GM19438 (cell line): ENCODE measurements around the gene HOXC5.
"Not testable (repeated sequence)": the region's sequence is repeated elsewhere in the genome, so short reads cannot be mapped to it uniquely, and the experiment has no call there.

Experiments used
- ATAC-seq: cut with Tn5 transposase; IDR thresholded peaks from one replicate; pipeline ENCODE4 v1.9.1; 2021; ENCODE audit warnings: low read depth; ENCODE audit not compliant: unreplicated experiment

Gene HOXC5

GRCh38 chr12:54032086-54032619, 697 bp upstream of the HOXC5 start:
- ATAC-seq = no peak

GRCh38 chr12:54033106-54033979, 493 bp downstream of the HOXC5 start:
- no peak for ATAC-seq

GRCh38 chr12:54033980-54034784, 1.3 kb downstream of the HOXC5 start:
- no peak for ATAC-seq

- ATAC-seq = no peak
Measured at GRCh38 chr12:54034785-54035310, 2.0 kb downstream of the HOXC5 start.

GRCh38 chr12:54035568-54036264, 2.9 kb downstream of the HOXC5 start:
- no peak for ATAC-seq

GRCh38 chr12:54036620-54037359, 3.9 kb downstream of the HOXC5 start:
- no peak for ATAC-seq

GRCh38 chr12:54037360-54038283, 4.8 kb downstream of the HOXC5 start:
- no peak for ATAC-seq

- no peak for ATAC-seq
Measured at GRCh38 chr12:54038284-54038870, 5.5 kb downstream of the HOXC5 start.

- ATAC-seq = no peak
Measured at GRCh38 chr12:54038871-54039414, 6.1 kb downstream of the HOXC5 start.

GRCh38 chr12:54039417-54040147, 6.7 kb downstream of the HOXC5 start:
- ATAC-seq = no peak

GRCh38 chr12:54040148-54040494, 7.3 kb downstream of the HOXC5 start:
- ATAC-seq = no peak

GRCh38 chr12:54040648-54041047, 7.8 kb downstream of the HOXC5 start:
- no peak for ATAC-seq

GRCh38 chr12:54041097-54041690, 8.3 kb downstream of the HOXC5 start:
- ATAC-seq = no peak

- not testable (repeated sequence) for ATAC-seq
Measured at GRCh38 chr12:54042033-54042432, 9.2 kb downstream of the HOXC5 start.

- no peak for ATAC-seq
Measured at GRCh38 chr12:54042970-54043853, 10.4 kb downstream of the HOXC5 start.

- ATAC-seq = no peak
Measured at GRCh38 chr12:54044425-54045103, 11.7 kb downstream of the HOXC5 start.
